ENCODE data around the gene C10orf90.

C10orf90 gene

DNA sequence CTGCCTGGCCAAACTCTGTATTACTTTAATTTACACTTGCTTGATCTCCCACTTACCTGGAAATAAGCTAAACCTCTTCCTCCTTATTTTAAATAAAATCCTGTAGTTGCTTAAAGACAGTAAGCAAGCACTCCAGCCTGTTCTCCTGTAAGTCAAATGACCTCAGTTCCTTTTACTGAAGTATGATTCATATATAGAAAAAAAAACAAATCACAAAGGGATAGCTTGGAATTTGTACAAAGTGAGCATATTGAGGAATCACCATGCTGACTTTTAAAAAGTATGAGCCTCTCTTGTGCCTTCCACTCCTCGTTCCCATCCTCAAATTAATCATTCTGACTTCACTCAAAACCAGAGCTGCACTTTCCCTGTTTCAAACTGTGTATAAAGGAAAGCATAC lies 52.0 kb downstream of the C10orf90 start:
- Histone ChIP-seq H3F3A (ENCODE audit: control insufficient read depth, insufficient read depth) (no peaks in the 10 kb centered on the region), H3K36me3 (ENCODE audit: control insufficient read depth, low read length) (no peaks in the 10 kb centered on the region), H3K4me3 (ENCODE audit: low read length) (no peak overlapping the region), H3K27ac (ENCODE audit: low read depth, low read length) (no peak overlapping the region), H4K20me1 (ENCODE audit: control insufficient read depth, insufficient read depth, low read depth, low read length) (no peaks in the 10 kb centered on the region), H3K9me2 (replicated peaks; ENCODE audit: control insufficient read depth, low read length) (no peaks in the 10 kb centered on the region), H3K79me2 (ENCODE audit: control insufficient read depth, low read length) (no peaks in the 10 kb centered on the region), H3K4me2 (ENCODE audit: low read length) (no peak overlapping the region), H3K9me3 (ENCODE audit: control insufficient read depth, insufficient read depth, low read length) (no peaks in the 10 kb centered on the region), H3K4me1 (ENCODE audit: control insufficient read depth, low read length) (no peaks in the 10 kb centered on the region), H3K27me3 (ENCODE audit: control insufficient read depth, low read length) (no peaks in the 10 kb centered on the region)
- TF ChIP-seq, protein P1, sequence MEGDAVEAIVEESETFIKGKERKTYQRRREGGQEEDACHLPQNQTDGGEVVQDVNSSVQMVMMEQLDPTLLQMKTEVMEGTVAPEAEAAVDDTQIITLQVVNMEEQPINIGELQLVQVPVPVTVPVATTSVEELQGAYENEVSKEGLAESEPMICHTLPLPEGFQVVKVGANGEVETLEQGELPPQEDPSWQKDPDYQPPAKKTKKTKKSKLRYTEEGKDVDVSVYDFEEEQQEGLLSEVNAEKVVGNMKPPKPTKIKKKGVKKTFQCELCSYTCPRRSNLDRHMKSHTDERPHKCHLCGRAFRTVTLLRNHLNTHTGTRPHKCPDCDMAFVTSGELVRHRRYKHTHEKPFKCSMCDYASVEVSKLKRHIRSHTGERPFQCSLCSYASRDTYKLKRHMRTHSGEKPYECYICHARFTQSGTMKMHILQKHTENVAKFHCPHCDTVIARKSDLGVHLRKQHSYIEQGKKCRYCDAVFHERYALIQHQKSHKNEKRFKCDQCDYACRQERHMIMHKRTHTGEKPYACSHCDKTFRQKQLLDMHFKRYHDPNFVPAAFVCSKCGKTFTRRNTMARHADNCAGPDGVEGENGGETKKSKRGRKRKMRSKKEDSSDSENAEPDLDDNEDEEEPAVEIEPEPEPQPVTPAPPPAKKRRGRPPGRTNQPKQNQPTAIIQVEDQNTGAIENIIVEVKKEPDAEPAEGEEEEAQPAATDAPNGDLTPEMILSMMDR (IDR thresholded peaks at IDR 0.05; ENCODE audit: low read depth, low read length, poor library complexity, severe bottlenecking), result no peak
- no peak for TF ChIP-seq EZH2phosphoT487 (IDR thresholded peaks at IDR 0.05; ENCODE audit: borderline replicate concordance, low read length)

DNA sequence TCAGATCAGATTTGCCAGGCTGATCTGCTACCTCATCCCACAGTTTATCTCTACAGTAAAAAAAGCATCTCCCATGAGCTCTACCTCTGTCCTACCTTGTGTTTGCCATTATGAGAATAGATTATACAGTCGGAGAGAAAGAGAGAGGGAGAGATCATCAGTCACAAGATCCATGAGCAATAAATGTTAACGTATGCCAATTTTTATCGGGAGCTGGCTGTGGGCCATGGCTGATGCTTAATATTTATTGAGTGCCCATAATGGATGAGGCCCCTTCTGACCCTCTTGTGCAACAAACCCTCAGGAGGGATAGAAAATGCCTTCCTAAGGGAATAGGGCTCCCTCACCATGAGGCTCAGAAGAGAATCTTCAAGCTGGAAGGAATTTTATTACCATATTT lies 52.8 kb downstream of the C10orf90 start:
- TF ChIP-seq, protein P1 (IDR thresholded peaks at IDR 0.05; ENCODE audit: low read depth, low read length, poor library complexity, severe bottlenecking), result no peak
- no peak for TF ChIP-seq EZH2phosphoT487 (IDR thresholded peaks at IDR 0.05; ENCODE audit: borderline replicate concordance, low read length)
- Histone ChIP-seq H3K9me3 (ENCODE audit: control insufficient read depth, insufficient read depth, low read length) (no peaks in the 10 kb centered on the region), H3K27me3 (ENCODE audit: control insufficient read depth, low read length) (no peaks in the 10 kb centered on the region), H3F3A (ENCODE audit: control insufficient read depth, insufficient read depth) (no peaks in the 10 kb centered on the region), H3K79me2 (ENCODE audit: control insufficient read depth, low read length) (no peaks in the 10 kb centered on the region), H3K4me2 (ENCODE audit: low read length) (no peak overlapping the region), H3K4me3 (ENCODE audit: low read length) (no peak overlapping the region), H4K20me1 (ENCODE audit: control insufficient read depth, insufficient read depth, low read depth, low read length) (no peaks in the 10 kb centered on the region), H3K4me1 (ENCODE audit: control insufficient read depth, low read length) (no peaks in the 10 kb centered on the region), H3K36me3 (ENCODE audit: control insufficient read depth, low read length) (no peaks in the 10 kb centered on the region), H3K27ac (ENCODE audit: low read depth, low read length) (no peak overlapping the region), H3K9me2 (replicated peaks; ENCODE audit: control insufficient read depth, low read length) (no peaks in the 10 kb centered on the region)

DNA sequence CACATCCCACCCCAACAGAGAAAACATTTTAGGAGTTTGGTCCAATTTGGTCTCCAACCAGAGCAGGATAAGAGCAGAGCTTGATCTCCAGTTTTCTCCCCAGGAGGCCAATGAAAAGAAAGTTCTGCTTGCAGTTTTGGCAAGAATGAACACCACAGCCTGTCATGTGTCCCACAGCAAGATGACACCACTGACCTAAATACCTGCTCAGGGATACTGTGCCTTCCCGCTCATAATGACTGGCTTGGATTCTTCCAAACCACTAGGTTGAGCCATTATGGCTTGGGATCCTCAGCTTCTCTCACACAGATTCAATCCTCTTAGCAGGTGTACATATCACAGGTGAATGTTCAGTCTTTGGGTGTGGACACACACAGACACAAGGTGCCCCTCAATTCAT lies 53.3 kb downstream of the C10orf90 start:
- no peaks in the 10 kb centered on the region for H3K9me2 ChIP-seq (replicated peaks; ENCODE audit: control insufficient read depth, low read length)
- no peaks in the 10 kb centered on the region for H4K20me1 ChIP-seq (ENCODE audit: control insufficient read depth, insufficient read depth, low read depth, low read length)
- H3K4me3 ChIP-seq (ENCODE audit: low read length), result no peak overlapping the region
- no peak overlapping the region for H3K4me2 ChIP-seq (ENCODE audit: low read length)
- H3K9me3 ChIP-seq (ENCODE audit: control insufficient read depth, insufficient read depth, low read length), result no peaks in the 10 kb centered on the region
- H3K79me2 ChIP-seq (ENCODE audit: control insufficient read depth, low read length), result no peaks in the 10 kb centered on the region
- no peaks in the 10 kb centered on the region for H3K27me3 ChIP-seq (ENCODE audit: control insufficient read depth, low read length)
- no peak overlapping the region for H3K27ac ChIP-seq (ENCODE audit: low read depth, low read length)
- no peaks in the 10 kb centered on the region for H3F3A ChIP-seq (ENCODE audit: control insufficient read depth, insufficient read depth)
- no peaks in the 10 kb centered on the region for H3K36me3 ChIP-seq (ENCODE audit: control insufficient read depth, low read length)
- H3K4me1 ChIP-seq (ENCODE audit: control insufficient read depth, low read length), result no peaks in the 10 kb centered on the region
- TF ChIP-seq, protein P1 (IDR thresholded peaks at IDR 0.05; ENCODE audit: low read depth, low read length, poor library complexity, severe bottlenecking), result no peak
- no peak for TF ChIP-seq EZH2phosphoT487 (IDR thresholded peaks at IDR 0.05; ENCODE audit: borderline replicate concordance, low read length)

DNA sequence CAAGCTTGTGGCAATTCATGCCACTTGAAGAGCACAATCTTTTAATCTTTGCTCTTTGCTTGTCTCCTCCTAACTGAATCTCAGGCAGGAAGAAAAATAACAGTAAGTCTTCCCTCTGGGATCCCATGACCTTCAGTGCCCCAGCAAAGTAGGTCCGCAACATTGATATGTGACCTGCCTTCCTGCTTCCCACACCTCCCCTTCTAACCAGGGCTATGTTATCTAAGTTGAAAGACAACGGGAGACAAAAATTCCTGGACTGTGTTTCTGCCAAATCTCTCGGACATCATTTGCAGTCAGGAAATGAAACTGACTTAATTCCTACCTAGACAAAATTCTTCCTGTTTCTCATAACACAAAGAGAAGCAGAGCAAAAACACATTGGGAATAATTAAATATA lies 53.8 kb downstream of the C10orf90 start:
- no peaks in the 10 kb centered on the region for H3K4me1 ChIP-seq (ENCODE audit: control insufficient read depth, low read length)
- no peaks in the 10 kb centered on the region for H4K20me1 ChIP-seq (ENCODE audit: control insufficient read depth, insufficient read depth, low read depth, low read length)

More for the DNA sequence above, 53.8 kb downstream of the C10orf90 start:
- Histone ChIP-seq H3K27me3 (ENCODE audit: control insufficient read depth, low read length) (no peaks in the 10 kb centered on the region), H3K9me2 (replicated peaks; ENCODE audit: control insufficient read depth, low read length) (no peaks in the 10 kb centered on the region), H3K4me3 (ENCODE audit: low read length) (no peak overlapping the region), H3K27ac (ENCODE audit: low read depth, low read length) (no peak overlapping the region), H3K79me2 (ENCODE audit: control insufficient read depth, low read length) (no peaks in the 10 kb centered on the region), H3K9me3 (ENCODE audit: control insufficient read depth, insufficient read depth, low read length) (no peaks in the 10 kb centered on the region), H3K4me2 (ENCODE audit: low read length) (no peak overlapping the region), H3F3A (ENCODE audit: control insufficient read depth, insufficient read depth) (no peaks in the 10 kb centered on the region), H3K36me3 (ENCODE audit: control insufficient read depth, low read length) (no peaks in the 10 kb centered on the region)
- TF ChIP-seq EZH2phosphoT487 (IDR thresholded peaks at IDR 0.05; ENCODE audit: borderline replicate concordance, low read length), result no peak
- TF ChIP-seq, protein P1 (IDR thresholded peaks at IDR 0.05; ENCODE audit: low read depth, low read length, poor library complexity, severe bottlenecking), result no peak

Data from DOHH2 (cell line).